Measurements from ENCODE around the gene ATP5F1A.

Gene ATP5F1A

DNA sequence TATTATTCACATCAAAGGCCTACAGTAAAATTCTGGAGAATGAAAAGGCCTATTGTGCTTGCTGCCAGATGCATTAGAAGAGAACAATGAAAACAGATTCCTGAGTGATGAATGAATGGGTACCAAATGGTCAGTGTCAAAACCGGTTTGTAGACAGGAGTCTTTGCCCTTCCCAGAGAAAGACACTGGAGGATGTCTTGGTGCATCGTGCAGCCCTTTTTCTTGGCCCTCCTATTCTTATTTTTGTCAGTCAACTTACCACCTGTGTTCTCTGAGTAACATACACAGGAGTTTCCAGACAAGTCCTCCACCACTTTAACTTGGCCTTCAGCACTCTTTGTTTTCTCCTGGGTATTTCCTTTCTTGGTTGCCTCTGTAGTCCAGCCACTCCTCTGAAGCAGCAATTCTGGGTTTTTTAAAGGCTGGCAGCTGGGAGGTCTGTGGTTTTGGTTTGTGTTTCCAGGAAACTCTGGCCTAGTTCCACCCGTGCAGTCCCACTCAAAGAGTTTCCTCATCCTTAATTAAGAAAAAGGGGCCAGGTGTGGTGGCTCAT is 55.4 kb downstream of the ATP5F1A start:
- DNase-seq = peak; percentile 80 to 92 (median 86)

DNA sequence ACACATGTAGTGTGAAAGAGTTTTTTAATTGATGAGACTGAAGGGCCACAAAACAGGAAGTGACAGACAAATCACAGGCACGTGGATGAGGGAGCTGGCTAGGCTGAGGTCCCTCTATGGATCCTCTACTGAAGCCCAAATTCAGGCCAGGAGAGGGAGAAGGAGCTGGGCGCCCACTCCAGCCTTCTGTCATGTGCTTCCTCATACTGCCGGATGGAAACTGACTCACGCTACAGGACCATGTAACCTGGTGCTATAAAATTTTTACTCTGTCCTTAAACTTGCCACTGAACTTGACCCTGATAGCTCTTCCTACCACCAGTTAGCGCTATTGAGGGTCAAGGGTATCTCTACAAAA is 57.4 kb downstream of the ATP5F1A start:
- peak; percentile 77 to 81 (median 78) for DNase-seq

DNA sequence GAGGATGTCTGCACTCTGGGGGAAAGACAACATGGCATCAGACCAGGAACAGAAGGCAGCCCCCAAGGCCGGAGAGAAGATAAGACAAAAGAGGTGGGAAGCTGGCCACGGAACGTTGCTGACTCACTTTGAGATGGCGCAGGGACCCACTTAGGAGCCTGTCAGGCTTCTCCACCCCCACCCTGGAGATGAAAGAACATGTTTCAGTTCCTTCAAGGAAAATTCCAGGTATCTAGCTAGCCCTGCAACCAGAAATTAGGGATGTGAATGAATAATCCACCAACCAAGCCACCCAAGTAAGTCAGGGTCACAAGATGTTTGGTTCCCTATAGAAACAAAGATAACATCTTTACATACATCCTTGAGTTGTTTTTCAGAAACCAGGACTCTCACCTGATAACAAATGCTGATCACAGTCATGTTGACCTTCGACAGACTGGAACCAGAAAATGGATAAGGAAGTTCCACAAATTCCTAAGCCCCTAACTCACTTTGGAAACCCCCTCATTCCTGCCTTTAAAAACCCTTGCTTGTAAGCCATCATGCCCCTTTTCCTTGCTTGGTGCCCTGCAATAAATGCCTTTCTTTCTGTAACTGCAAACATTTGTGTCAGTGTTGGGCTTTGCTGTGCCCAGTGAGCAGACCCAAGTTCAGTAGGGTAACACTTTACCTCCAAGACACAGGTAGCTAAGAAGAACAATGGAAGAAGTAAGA is 57.9 kb downstream of the ATP5F1A start:
- DNase-seq = no peak

DNA sequence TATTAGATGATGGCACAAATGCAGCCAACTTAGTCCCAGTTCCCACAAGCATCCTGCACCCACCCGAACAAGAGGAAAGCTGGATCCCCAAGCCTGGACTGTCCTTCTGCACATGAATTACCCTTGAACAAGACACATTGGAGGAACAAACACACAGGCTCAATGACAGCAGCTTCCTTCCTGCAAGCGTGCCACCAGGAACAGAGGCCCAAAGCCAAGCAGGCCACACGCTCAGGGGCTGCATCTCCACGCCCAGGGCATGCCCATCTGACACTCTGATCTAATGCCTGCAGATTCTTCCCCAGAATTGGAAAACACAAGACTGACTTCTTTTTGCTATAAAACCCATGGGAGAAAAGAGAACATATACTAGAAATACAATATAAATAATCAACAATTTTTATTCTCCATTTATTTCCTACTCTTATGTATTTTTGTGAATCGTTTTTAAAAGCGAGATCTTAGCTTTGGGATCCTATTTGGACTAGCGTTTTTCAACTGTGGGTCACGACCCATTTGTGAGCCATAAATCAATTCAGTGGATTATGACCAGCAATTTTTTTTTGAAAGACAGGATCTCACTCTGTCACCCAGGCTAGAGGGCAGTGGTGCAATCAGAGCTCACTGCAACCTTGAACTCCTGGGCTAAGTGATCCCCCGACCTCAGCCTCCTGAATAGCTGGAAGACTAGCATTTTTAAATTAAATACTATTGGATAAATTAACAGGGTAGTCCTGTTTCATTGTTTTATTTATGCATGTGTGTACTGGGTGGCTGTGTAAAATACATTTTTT is 60.4 kb downstream of the ATP5F1A start:
- no peak for DNase-seq

DNA sequence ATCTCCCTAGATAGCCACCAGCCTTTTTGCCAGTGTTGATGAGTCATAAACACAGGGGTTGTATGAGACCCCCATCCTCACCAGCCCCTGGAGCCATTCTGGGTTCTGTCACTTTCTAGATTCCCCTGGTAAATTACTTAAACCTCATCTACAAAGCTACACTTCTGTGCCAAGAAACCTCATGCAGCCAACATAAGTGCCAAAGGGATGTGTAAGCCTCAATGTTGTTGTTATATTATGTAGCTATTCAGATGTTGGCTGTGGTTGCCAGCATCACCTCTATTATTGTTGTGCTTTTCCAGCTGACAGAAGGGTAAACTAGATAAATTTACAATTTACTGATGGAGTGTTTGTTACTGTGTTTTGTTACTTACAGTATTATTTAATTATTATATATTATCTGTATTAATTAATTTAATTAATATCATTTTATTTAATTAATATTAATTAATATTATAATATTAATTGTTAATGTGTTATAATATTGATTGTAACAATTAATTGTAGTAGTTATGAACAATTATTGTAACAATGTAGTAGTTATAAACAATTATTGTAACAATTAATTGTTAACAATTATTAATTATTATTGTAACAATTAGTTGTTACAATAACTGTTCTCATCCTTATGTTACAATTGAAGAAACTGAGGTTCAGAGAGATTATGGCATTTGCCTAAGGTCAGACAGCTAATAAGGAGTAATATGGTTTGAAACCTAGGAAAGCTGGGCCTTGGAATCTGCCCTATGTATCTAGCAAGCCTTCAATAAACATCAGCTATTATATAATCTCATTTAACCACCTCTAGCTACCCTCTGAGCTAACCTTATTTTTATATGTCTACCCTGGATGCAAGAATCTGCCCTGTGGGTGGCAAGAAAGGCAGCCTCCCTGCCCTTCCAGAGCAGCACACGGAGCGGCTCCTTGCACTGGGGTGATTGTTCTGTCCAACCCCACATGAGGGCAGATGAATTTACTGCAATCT is 62.1 kb downstream of the ATP5F1A start:
- DNase-seq = no peak

DNA sequence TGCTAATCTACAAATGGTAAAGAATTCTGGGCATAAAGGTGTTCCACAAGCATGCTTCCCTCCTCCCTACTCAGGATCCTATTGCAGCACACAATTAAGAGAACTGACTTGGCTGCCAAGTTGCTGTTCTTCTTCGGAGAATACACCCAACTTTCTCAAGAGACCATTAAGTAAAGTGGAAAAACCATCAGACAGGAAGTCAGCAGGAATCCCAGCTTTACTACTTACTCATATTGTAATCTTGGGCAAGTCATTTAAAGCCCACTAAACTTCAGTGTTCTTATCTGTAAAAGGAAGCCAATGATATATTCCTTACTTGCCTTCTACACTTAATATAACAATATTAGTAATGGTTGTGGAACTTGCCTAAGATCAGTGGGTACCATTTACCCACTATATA is 63.9 kb downstream of the ATP5F1A start:
- DNase-seq = peak; percentile 46 to 73 (median 71)

DNA sequence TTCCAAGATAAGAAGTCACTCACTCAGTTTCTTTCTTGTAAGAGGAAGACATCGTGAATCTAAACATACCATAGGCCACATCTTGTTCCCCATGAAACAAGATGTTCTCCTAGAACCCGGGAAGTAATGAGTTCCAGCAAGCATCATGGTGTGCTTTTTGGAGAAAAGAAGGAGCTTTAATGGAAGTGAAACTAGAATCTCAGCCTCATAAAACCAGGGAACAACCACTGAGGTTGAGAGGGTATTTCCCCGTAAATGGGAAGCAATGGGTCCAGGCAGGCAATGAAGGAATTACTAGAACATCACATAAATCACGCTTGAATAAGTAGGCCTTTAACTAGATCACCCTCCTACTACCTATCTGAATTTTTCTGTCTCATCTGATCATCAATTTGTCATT is 66.4 kb downstream of the ATP5F1A start:
- DNase-seq = peak; percentile 68 to 79 (median 73)

Measured in suppressor macrophage treated with lipopolysaccharide for 1 hour (primary cell).